GM11168 (cell line): ENCODE data around the gene MED20.
"Not testable (repeated sequence)": the region's sequence is repeated elsewhere in the genome, so short reads cannot be mapped to it uniquely, and the experiment has no call there.

ENCODE experiments used
- in situ Hi-C: fragments of 300-500 bp; cut with MboI; formaldehyde crosslinking; loops from one replicate; pipeline ENCODE4 v1.12.0; 2022; ENCODE audit warnings: low sequenced_read_pairs; ENCODE audit not compliant: unreplicated experiment

Gene MED20

GRCh38 chr6:41920921-41921711 lies at the start of gene MED20, which contains the start of gene BYSL:
Gene MED20 (minus strand): TSS chr6:41921139. CDS start chr6:41921018, 121 bp downstream.
Gene BYSL (plus strand): TSS chr6:41921499. CDS start chr6:41921563, 64 bp downstream.
- in situ Hi-C loops, result loop anchor here (5.0 kb wide), 1 partner anchor 126 kb away; no protein-coding TSS in a partner anchor

- in situ Hi-C loops, result no loop called here
Observed at GRCh38 chr6:41970436-41970846, 49.5 kb upstream of the MED20 start.

GRCh38 chr6:41967312-41968287 lies 46.7 kb upstream of the MED20 start:
- in situ Hi-C loops, result no loop called here

- in situ Hi-C loops, result no loop called here
Observed at GRCh38 chr6:41966961-41967311, 46.0 kb upstream of the MED20 start.

- in situ Hi-C loops, result no loop called here
Observed at GRCh38 chr6:41966214-41966920, 45.4 kb upstream of the MED20 start.

GRCh38 chr6:41965429-41966213 lies 44.7 kb upstream of the MED20 start:
- in situ Hi-C loops, result no loop called here

- in situ Hi-C loops, result no loop called here
Observed at GRCh38 chr6:41964201-41964887, 43.4 kb upstream of the MED20 start.

GRCh38 chr6:41963371-41963770 lies 42.4 kb upstream of the MED20 start:
- in situ Hi-C loops, result no loop called here

- in situ Hi-C loops, result no loop called here
Observed at GRCh38 chr6:41960028-41960427, 39.1 kb upstream of the MED20 start.

GRCh38 chr6:41958022-41958856 lies 37.3 kb upstream of the MED20 start:
- in situ Hi-C loops, result no loop called here

GRCh38 chr6:41957117-41957516 lies 36.2 kb upstream of the MED20 start:
- in situ Hi-C loops, result no loop called here

GRCh38 chr6:41955412-41955811 lies 34.5 kb upstream of the MED20 start:
- in situ Hi-C loops, result no loop called here

- in situ Hi-C loops, result no loop called here
Observed at GRCh38 chr6:41954668-41955067, 33.7 kb upstream of the MED20 start.

- in situ Hi-C loops, result no loop called here
Observed at GRCh38 chr6:41947581-41948220, 26.8 kb upstream of the MED20 start.

- in situ Hi-C loops, result no loop called here
Observed at GRCh38 chr6:41943456-41943855, 22.5 kb upstream of the MED20 start.

- in situ Hi-C loops, result not testable (repeated sequence)
Observed at GRCh38 chr6:41942882-41943281, 21.9 kb upstream of the MED20 start.

- in situ Hi-C loops, result no loop called here
Observed at GRCh38 chr6:41942067-41942851, 21.3 kb upstream of the MED20 start.
